Panc1 (cell line): ENCODE data around the gene HEPHL1.

Experiments used
- POLR2AphosphoS5 ChIP-seq: IDR thresholded peaks from 2 replicates; pipeline ENCODE4 v1.6.1; 2012; ENCODE audit warnings: mild to moderate bottlenecking, low read depth, low read length, moderate library complexity
- TCF7L2 ChIP-seq: IDR thresholded peaks from 2 replicates; pipeline ENCODE4 v1.6.1; 2011; ENCODE audit warnings: mild to moderate bottlenecking, low read depth, low read length, inconsistent platforms
- TF ChIP-seq, protein P1 (sequence below): fragments of 450-650 bp; IDR thresholded peaks from 2 replicates; pipeline ENCODE4 v1.5.1; 2017; ENCODE audit warnings: mild to moderate bottlenecking
- TF ChIP-seq, protein P2 (sequence below), 2 experiments: IDR thresholded peaks; 2 replicates each; pipeline ENCODE4 v1.6.1; 2011 to 2012; ENCODE audit warnings: low read depth in 2 of 2, control low read depth in 1 of 2, low read length in 1 of 2, mild to moderate bottlenecking in 1 of 2, moderate library complexity in 1 of 2; ENCODE audit not compliant: insufficient read depth in 1 of 2

DNA sequence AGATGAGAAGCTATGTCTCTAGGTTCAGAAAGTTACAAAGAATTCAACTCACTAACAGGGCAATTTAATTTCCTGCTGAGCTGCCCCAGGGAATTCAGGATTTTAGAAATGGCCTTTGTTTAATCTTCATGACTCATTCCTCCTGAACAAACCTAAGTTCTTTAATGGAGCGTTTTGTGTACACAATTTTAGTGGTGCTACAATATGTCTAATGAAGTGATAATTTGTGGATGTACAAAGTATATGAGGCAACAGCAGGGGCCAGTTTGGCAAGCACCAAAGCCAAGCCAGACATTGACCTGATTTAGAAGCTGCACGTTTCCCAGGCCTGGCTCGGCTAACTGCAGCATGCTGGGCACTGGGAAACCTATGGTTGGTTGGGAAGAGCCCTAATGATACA lies 34.4 kb upstream of the HEPHL1 start:
- TF ChIP-seq POLR2AphosphoS5 (peak; percentile 53; the same call in 1 of the 2 replicates), TCF7L2 (peak; percentile 90)
- TF ChIP-seq, protein P1, sequence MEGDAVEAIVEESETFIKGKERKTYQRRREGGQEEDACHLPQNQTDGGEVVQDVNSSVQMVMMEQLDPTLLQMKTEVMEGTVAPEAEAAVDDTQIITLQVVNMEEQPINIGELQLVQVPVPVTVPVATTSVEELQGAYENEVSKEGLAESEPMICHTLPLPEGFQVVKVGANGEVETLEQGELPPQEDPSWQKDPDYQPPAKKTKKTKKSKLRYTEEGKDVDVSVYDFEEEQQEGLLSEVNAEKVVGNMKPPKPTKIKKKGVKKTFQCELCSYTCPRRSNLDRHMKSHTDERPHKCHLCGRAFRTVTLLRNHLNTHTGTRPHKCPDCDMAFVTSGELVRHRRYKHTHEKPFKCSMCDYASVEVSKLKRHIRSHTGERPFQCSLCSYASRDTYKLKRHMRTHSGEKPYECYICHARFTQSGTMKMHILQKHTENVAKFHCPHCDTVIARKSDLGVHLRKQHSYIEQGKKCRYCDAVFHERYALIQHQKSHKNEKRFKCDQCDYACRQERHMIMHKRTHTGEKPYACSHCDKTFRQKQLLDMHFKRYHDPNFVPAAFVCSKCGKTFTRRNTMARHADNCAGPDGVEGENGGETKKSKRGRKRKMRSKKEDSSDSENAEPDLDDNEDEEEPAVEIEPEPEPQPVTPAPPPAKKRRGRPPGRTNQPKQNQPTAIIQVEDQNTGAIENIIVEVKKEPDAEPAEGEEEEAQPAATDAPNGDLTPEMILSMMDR: no peak
- TF ChIP-seq, protein P2, sequence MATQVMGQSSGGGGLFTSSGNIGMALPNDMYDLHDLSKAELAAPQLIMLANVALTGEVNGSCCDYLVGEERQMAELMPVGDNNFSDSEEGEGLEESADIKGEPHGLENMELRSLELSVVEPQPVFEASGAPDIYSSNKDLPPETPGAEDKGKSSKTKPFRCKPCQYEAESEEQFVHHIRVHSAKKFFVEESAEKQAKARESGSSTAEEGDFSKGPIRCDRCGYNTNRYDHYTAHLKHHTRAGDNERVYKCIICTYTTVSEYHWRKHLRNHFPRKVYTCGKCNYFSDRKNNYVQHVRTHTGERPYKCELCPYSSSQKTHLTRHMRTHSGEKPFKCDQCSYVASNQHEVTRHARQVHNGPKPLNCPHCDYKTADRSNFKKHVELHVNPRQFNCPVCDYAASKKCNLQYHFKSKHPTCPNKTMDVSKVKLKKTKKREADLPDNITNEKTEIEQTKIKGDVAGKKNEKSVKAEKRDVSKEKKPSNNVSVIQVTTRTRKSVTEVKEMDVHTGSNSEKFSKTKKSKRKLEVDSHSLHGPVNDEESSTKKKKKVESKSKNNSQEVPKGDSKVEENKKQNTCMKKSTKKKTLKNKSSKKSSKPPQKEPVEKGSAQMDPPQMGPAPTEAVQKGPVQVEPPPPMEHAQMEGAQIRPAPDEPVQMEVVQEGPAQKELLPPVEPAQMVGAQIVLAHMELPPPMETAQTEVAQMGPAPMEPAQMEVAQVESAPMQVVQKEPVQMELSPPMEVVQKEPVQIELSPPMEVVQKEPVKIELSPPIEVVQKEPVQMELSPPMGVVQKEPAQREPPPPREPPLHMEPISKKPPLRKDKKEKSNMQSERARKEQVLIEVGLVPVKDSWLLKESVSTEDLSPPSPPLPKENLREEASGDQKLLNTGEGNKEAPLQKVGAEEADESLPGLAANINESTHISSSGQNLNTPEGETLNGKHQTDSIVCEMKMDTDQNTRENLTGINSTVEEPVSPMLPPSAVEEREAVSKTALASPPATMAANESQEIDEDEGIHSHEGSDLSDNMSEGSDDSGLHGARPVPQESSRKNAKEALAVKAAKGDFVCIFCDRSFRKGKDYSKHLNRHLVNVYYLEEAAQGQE (IDR thresholded peaks at IDR 0.05; ENCODE audit: insufficient read depth in 1 of 2, low read depth in 2 of 2, low read length in 1 of 2): no peak
